OCI-LY1 (cell line): ENCODE data around the gene LRP10.
"Not testable (repeated sequence)": the region's sequence is repeated elsewhere in the genome, so short reads cannot be mapped to it uniquely, and the experiment has no call there.

Experiments
- H2AFZ ChIP-seq: fragments of 200-600 bp; sonication (generic), shearing (Covaris generic); 2 replicates; pipeline ENCODE4 v1.6.0; 2014; ENCODE audit warnings: antibody characterized with exemption, mild to moderate bottlenecking, low read length
- H3F3A ChIP-seq: fragments of 200-600 bp; sonication (generic), shearing (Covaris generic); 2 replicates; pipeline ENCODE4 v1.6.0; 2014; ENCODE audit warnings: mild to moderate bottlenecking, antibody characterized with exemption, low read length, moderate library complexity; ENCODE audit not compliant: insufficient read depth
- H3K27ac ChIP-seq: fragments of 200-600 bp; sonication (generic); 2 replicates; pipeline ENCODE4 v1.5.1; 2014; ENCODE audit warnings: low read length, mixed run types, mild to moderate bottlenecking, low read depth; ENCODE audit not compliant: poor library complexity, severe bottlenecking
- H3K27me3 ChIP-seq: fragments of 200-600 bp; sonication (generic); 2 replicates; pipeline ENCODE4 v1.6.0; 2014; ENCODE audit warnings: antibody characterized with exemption, mild to moderate bottlenecking, low read length, moderate library complexity; ENCODE audit not compliant: insufficient read depth
- H3K36me3 ChIP-seq: fragments of 200-600 bp; sonication (generic); 2 replicates; pipeline ENCODE4 v1.6.1; 2014; ENCODE audit warnings: mild to moderate bottlenecking, antibody characterized with exemption, low read length, moderate library complexity, mixed read lengths; ENCODE audit not compliant: insufficient read depth
- H3K4me1 ChIP-seq: fragments of 200-600 bp; sonication (generic); 2 replicates; pipeline ENCODE4 v1.5.1; 2014; ENCODE audit warnings: mild to moderate bottlenecking, low read length, moderate library complexity; ENCODE audit not compliant: insufficient read depth, severe bottlenecking
- H3K4me2 ChIP-seq: fragments of 200-600 bp; sonication (generic), shearing (Covaris generic); 2 replicates; pipeline ENCODE4 v1.6.1; 2014; ENCODE audit warnings: low read length
- H3K4me3 ChIP-seq: fragments of 200-600 bp; sonication (generic); 2 replicates; pipeline ENCODE4 v1.5.1; 2014; ENCODE audit warnings: low read length, low read depth, mild to moderate bottlenecking, mixed read lengths; ENCODE audit not compliant: poor library complexity, severe bottlenecking
- H3K79me2 ChIP-seq: fragments of 200-600 bp; shearing (Covaris generic); 2 replicates; pipeline ENCODE4 v1.6.1; 2016; ENCODE audit warnings: mixed run types, low read length, mixed read lengths; ENCODE audit not compliant: insufficient read depth
- H3K9ac ChIP-seq: fragments of 200-600 bp; sonication (generic), shearing (Covaris generic); 2 replicates; pipeline ENCODE4 v1.6.1; 2014; ENCODE audit warnings: mild to moderate bottlenecking, low read length, mixed read lengths
- H3K9me2 ChIP-seq: fragments of 200-600 bp; sonication (generic), shearing (Covaris generic); 2 replicates; pipeline ENCODE4 v1.6.1; 2014; ENCODE audit warnings: low read depth, mild to moderate bottlenecking, low read length, mixed read lengths
- H3K9me3 ChIP-seq: fragments of 200-600 bp; shearing (Covaris generic); 2 replicates; pipeline ENCODE4 v1.6.1; 2014; ENCODE audit warnings: low read length, mixed read lengths
- H4K20me1 ChIP-seq: fragments of 200-600 bp; sonication (generic), shearing (Covaris generic); 2 replicates; pipeline ENCODE4 v1.6.0; 2016; ENCODE audit warnings: mild to moderate bottlenecking, low read length; ENCODE audit not compliant: insufficient read depth
- CTCF ChIP-seq: fragments of 200-600 bp; sonication (generic), shearing (Covaris generic); IDR thresholded peaks from 2 replicates; pipeline ENCODE4 v1.5.1; 2017; ENCODE audit warnings: mild to moderate bottlenecking, antibody characterized with exemption, low read length, moderate library complexity, mixed read lengths
- EZH2 ChIP-seq: fragments of 200-600 bp; sonication (generic), shearing (Covaris generic); IDR thresholded peaks from 2 replicates; pipeline ENCODE4 v1.8.0; 2017; ENCODE audit warnings: borderline replicate concordance, mixed run types, mild to moderate bottlenecking, antibody characterized with exemption, low read length, moderate library complexity, mixed read lengths

Gene LRP10

GRCh38 chr14:22850944-22851764 is 20.4 kb upstream of the LRP10 start:
- H3K4me2 ChIP-seq: no peak overlapping the region
- H3K4me1 ChIP-seq: peaks cover 4% of the 10 kb centered on the region
- H2AFZ ChIP-seq: no peak overlapping the region
- no peak overlapping the region for H3K9ac ChIP-seq
- H3K36me3 ChIP-seq: no peaks in the 10 kb centered on the region
- TF ChIP-seq CTCF (no peak), EZH2 (no peak)
- no peaks in the 10 kb centered on the region for H3F3A ChIP-seq
- no peaks in the 10 kb centered on the region for H3K9me3 ChIP-seq
- H3K27ac ChIP-seq: no peak overlapping the region
- H3K27me3 ChIP-seq: no peaks in the 10 kb centered on the region; the same call in 1 of the 2 replicates
- H3K9me2 ChIP-seq: no peaks in the 10 kb centered on the region
- H3K4me3 ChIP-seq: no peak overlapping the region
- no peaks in the 10 kb centered on the region for H4K20me1 ChIP-seq
- H3K79me2 ChIP-seq: no peaks in the 10 kb centered on the region

GRCh38 chr14:22852178-22852577 is 19.4 kb upstream of the LRP10 start:
- not testable (repeated sequence) for H3F3A ChIP-seq, H3K27ac ChIP-seq, H3K27me3 ChIP-seq, H3K4me3 ChIP-seq, H3K4me2 ChIP-seq, H3K9me2 ChIP-seq, H3K79me2 ChIP-seq, H2AFZ ChIP-seq, H3K9me3 ChIP-seq, H4K20me1 ChIP-seq, H3K36me3 ChIP-seq, H3K9ac ChIP-seq, H3K4me1 ChIP-seq

- no peak for TF ChIP-seq EZH2
- H3K9ac ChIP-seq: no peak overlapping the region; the same call in 1 of the 2 replicates
- no peak overlapping the region for H3K4me3 ChIP-seq
Measured at GRCh38 chr14:22852599-22852939, 19.0 kb upstream of the LRP10 start.

GRCh38 chr14:22852940-22853767 is 18.4 kb upstream of the LRP10 start:
- H3K9ac ChIP-seq: peak overlapping the region; percentile 74
- H4K20me1 ChIP-seq: no peaks in the 10 kb centered on the region
- H3K27ac ChIP-seq: no peak overlapping the region
- H3K79me2 ChIP-seq: no peaks in the 10 kb centered on the region
- H3K9me3 ChIP-seq: 0 out of 2 replicates have a peak, but pooled peaks cover 3% of the 10 kb centered on the region
- H3K9me2 ChIP-seq: no peaks in the 10 kb centered on the region
- no peaks in the 10 kb centered on the region for H3K27me3 ChIP-seq
- H3K4me2 ChIP-seq: peak overlapping the region; percentile 82
- peak overlapping the region; percentile 70; the same call in 1 of the 2 replicates for H2AFZ ChIP-seq
- H3F3A ChIP-seq: no peaks in the 10 kb centered on the region
- no peak for TF ChIP-seq EZH2
- peak; percentile 88 for TF ChIP-seq CTCF
- peak overlapping the region; percentile 61 for H3K4me3 ChIP-seq
- no peaks in the 10 kb centered on the region for H3K36me3 ChIP-seq
- peaks cover 4% of the 10 kb centered on the region for H3K4me1 ChIP-seq

More at GRCh38 chr14:22852599-22852939, 19.0 kb upstream of the LRP10 start:
- Histone ChIP-seq H2AFZ (no peak overlapping the region), H3K36me3 (no peaks in the 10 kb centered on the region), H3K9me2 (no peaks in the 10 kb centered on the region), H3K27me3 (no peaks in the 10 kb centered on the region), H3F3A (no peaks in the 10 kb centered on the region), H3K27ac (no peak overlapping the region), H3K9me3 (0 out of 2 replicates have a peak, but pooled peaks cover 3% of the 10 kb centered on the region), H3K4me1 (peaks cover 4% of the 10 kb centered on the region), H3K79me2 (no peaks in the 10 kb centered on the region), H4K20me1 (no peaks in the 10 kb centered on the region), H3K4me2 (no peak overlapping the region)

- not testable (repeated sequence) for H3K4me1 ChIP-seq, H3K27me3 ChIP-seq, H3K79me2 ChIP-seq, H3K36me3 ChIP-seq, H3K4me2 ChIP-seq, H3K27ac ChIP-seq, H3F3A ChIP-seq, H4K20me1 ChIP-seq, H3K4me3 ChIP-seq, H3K9me3 ChIP-seq, H3K9me2 ChIP-seq, H2AFZ ChIP-seq, H3K9ac ChIP-seq
Measured at GRCh38 chr14:22854296-22854695, 17.2 kb upstream of the LRP10 start.
